Body of pancreas (tissue), 4 donors: ENCODE results near the gene ABCA5.

Experiments
- POLR2A ChIP-seq, 3 donors: fragments of 450-650 bp; IDR thresholded peaks; one replicate each; pipeline ENCODE4 v1.6.1; 2016; ENCODE audit warnings: antibody characterized with exemption in 3 of 3, mild to moderate bottlenecking in 2 of 3
- TF ChIP-seq, protein P1 (sequence below), 7 experiments: fragments of 450-650 bp in 4 of 7; fragments of 200-600 bp in 3 of 7; sonication (generic) in 3 of 7; IDR thresholded peaks; one replicate each; pipeline ENCODE4 v1.5.1; 2016 to 2019; ENCODE audit warnings: antibody characterized with exemption in 7 of 7

- no peak for TF ChIP-seq POLR2A (IDR thresholded peaks at IDR 0.05)
- TF ChIP-seq, protein P1, sequence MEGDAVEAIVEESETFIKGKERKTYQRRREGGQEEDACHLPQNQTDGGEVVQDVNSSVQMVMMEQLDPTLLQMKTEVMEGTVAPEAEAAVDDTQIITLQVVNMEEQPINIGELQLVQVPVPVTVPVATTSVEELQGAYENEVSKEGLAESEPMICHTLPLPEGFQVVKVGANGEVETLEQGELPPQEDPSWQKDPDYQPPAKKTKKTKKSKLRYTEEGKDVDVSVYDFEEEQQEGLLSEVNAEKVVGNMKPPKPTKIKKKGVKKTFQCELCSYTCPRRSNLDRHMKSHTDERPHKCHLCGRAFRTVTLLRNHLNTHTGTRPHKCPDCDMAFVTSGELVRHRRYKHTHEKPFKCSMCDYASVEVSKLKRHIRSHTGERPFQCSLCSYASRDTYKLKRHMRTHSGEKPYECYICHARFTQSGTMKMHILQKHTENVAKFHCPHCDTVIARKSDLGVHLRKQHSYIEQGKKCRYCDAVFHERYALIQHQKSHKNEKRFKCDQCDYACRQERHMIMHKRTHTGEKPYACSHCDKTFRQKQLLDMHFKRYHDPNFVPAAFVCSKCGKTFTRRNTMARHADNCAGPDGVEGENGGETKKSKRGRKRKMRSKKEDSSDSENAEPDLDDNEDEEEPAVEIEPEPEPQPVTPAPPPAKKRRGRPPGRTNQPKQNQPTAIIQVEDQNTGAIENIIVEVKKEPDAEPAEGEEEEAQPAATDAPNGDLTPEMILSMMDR (IDR thresholded peaks at IDR 0.05): no peak
Measured at GRCh38 chr17:69317625-69318024, 9.3 kb downstream of the ABCA5 start.
